Measurements from ENCODE around the gene MRPL24.

Gene MRPL24

DNA sequence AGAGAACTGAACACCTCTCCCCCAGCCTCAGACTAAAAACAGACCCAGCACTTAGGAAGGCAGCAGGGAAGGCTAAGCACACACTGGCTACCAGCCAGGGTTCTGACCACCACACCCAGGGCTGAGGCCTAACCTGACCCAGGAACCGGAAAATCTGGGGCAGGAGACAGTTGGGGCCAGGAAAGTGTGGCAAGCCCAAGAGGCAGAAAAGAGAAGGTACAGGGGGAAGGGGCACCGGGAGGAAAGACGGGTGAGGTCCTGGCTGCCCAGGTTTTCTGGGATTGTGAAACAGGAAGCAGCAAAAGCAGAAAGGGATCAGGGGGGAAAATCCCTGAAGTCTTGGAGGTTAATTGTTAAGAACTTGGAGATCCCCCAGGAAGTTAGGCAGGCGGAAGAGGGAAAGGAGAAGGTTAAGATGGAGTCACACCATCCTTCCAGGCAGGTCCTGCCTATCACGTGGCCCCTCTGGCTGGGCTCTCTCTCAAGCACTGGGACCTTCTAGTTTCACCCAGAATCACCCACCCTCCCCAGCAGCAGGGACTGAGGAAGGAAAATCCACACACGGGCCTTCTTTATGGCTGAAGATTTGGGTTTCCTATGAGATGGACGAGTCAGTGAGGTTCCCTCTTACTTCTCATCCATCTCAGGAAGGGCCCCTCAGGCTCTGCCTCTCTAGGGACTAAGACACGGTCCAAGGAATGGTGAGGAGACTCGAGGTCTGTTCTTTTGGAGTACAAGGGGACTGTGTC is 8.0 kb upstream of the MRPL24 start:
- Histone ChIP-seq H3K4me2 (ENCODE audit: low read depth, low read length, poor library complexity, severe bottlenecking) (peak overlapping the region; percentile 70), H3K79me2 (ENCODE audit: insufficient read depth, low read length) (peaks cover 69% of the 10 kb centered on the region), H3K9me2 (replicated peaks; ENCODE audit: insufficient read depth, low read length) (no peaks in the 10 kb centered on the region), H3K9ac (ENCODE audit: low read length) (peak overlapping the region; percentile 86), H3K27ac (ENCODE audit: low read depth, low read length) (peak overlapping the region; percentile 88), H3K4me3 (ENCODE audit: insufficient read depth, low read length, poor library complexity, severe bottlenecking) (peak overlapping the region; percentile 91), H3F3A (ENCODE audit: insufficient read depth) (peaks cover 29% of the 10 kb centered on the region), H3K36me3 (ENCODE audit: low read length) (no peaks in the 10 kb centered on the region), H3K27me3 (ENCODE audit: low read length) (no peaks in the 10 kb centered on the region), H3K9me3 (ENCODE audit: insufficient read depth, low read length) (no peaks in the 10 kb centered on the region), H4K20me1 (ENCODE audit: low read depth, low read length) (no peaks in the 10 kb centered on the region; the same call in 1 of the 2 replicates), H2AFZ (ENCODE audit: low read depth, low read length, severe bottlenecking) (no peak overlapping the region)
- TF ChIP-seq, protein P1, sequence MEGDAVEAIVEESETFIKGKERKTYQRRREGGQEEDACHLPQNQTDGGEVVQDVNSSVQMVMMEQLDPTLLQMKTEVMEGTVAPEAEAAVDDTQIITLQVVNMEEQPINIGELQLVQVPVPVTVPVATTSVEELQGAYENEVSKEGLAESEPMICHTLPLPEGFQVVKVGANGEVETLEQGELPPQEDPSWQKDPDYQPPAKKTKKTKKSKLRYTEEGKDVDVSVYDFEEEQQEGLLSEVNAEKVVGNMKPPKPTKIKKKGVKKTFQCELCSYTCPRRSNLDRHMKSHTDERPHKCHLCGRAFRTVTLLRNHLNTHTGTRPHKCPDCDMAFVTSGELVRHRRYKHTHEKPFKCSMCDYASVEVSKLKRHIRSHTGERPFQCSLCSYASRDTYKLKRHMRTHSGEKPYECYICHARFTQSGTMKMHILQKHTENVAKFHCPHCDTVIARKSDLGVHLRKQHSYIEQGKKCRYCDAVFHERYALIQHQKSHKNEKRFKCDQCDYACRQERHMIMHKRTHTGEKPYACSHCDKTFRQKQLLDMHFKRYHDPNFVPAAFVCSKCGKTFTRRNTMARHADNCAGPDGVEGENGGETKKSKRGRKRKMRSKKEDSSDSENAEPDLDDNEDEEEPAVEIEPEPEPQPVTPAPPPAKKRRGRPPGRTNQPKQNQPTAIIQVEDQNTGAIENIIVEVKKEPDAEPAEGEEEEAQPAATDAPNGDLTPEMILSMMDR (IDR thresholded peaks at IDR 0.05; ENCODE audit: insufficient read depth, low read length, poor library complexity, severe bottlenecking), result no peak
- no peak for TF ChIP-seq EZH2phosphoT487 (conservative IDR thresholded peaks at IDR 0.05; ENCODE audit: low read length)

DNA sequence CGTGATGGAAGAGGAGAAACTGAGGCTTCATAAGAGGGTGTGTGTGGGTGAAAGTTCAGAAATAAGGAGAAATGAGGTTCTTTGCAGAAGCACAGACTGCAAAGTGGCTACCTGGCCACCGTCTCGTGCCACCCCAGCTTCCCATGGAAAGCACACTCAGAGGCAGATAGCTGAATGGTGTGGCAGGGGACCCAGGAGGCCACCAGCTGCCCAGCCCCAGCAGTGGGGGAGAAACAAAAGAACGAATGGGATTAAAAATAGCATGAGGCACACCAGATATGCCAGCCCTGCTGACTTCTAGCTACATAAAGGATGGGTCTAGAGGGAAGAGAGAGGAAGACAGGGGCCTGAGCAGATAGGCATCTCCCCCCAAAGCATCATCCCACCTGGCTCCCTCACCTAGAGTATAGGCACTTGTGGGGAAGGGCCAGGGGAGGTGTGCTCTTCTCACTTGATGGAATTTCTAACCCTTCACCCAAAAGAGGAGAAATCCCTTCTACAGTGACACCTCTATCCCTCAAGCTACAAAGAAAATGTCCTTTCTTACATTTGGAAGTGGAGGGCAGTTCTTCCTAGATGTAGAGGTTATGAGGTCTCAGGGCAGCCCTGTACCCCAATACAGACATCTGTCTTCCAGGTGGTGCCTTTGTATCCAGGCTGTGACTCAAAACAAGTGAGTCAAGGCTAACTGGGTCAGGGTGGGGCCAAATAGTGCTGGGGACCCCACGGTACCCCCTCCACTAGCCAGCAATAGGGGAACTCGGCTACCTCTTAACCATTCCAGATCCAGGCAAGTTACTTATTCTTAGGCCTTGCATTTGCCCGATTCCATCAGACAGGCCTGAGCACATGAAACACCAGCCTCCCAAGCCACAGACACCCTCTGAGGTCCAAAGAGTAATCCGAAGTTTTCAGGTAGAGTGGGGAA is 7.1 kb upstream of the MRPL24 start:
- no peaks in the 10 kb centered on the region for H3K9me2 ChIP-seq (replicated peaks; ENCODE audit: insufficient read depth, low read length)
- no peaks in the 10 kb centered on the region; the same call in 1 of the 2 replicates for H4K20me1 ChIP-seq (ENCODE audit: low read depth, low read length)
- H3F3A ChIP-seq (ENCODE audit: insufficient read depth), result peaks cover 26% of the 10 kb centered on the region
- H3K27ac ChIP-seq (ENCODE audit: low read depth, low read length), result peak overlapping the region; percentile 88
- no peaks in the 10 kb centered on the region for H3K36me3 ChIP-seq (ENCODE audit: low read length)
- H2AFZ ChIP-seq (ENCODE audit: low read depth, low read length, severe bottlenecking), result no peak overlapping the region
- peaks cover 69% of the 10 kb centered on the region for H3K79me2 ChIP-seq (ENCODE audit: insufficient read depth, low read length)
- TF ChIP-seq, protein P1 (IDR thresholded peaks at IDR 0.05; ENCODE audit: insufficient read depth, low read length, poor library complexity, severe bottlenecking), result no peak
- TF ChIP-seq EZH2phosphoT487 (conservative IDR thresholded peaks at IDR 0.05; ENCODE audit: low read length), result no peak
- peak overlapping the region; percentile 86 for H3K9ac ChIP-seq (ENCODE audit: low read length)
- H3K9me3 ChIP-seq (ENCODE audit: insufficient read depth, low read length), result no peaks in the 10 kb centered on the region
- H3K27me3 ChIP-seq (ENCODE audit: low read length), result no peaks in the 10 kb centered on the region
- peak overlapping the region; percentile 70 for H3K4me2 ChIP-seq (ENCODE audit: low read depth, low read length, poor library complexity, severe bottlenecking)
- H3K4me3 ChIP-seq (ENCODE audit: insufficient read depth, low read length, poor library complexity, severe bottlenecking), result peak overlapping the region; percentile 91

DNA sequence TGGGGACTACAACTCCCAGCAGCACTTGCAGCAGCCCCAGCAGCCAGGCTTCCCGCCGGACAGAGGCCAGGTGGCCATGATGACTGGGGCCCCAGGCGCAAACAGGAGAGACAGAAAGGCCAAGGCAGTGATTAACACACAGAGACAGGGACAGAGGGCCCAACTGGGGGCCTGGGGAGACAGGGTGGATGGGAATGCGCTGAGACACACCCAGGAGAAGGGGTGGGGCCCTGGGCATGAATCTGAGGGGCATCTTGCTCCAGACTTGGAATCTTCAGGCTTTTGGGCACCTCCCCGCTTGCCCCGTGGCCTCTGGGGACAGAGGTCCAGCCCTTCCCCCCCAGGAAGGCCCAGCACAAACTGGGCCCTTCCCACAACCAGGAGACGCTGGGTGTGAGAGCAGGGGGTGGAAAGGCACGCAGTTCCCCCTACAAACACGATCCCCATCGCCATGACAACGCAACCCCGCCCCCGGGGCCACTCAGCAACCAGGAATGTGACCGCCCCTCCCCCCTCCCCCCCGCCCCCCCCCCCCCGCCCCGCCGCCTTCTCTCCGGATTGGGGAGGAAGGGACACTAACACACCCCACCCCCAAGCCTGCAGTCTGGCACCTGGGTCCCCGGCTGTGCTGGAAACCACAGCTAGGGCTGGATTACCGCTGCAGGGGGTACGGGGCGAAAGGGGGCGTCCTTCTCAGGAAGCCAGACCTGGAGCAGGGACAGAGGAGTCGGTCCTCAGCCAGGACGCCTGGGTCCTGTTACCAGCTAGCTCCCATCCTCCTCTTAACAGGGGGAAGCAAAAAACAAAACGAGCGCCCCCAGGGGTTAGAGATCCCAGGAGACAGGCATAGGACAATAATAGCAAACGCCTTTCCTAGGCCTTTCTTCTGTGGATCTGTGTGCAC is 6.1 kb upstream of the MRPL24 start:
- Histone ChIP-seq H3K9ac (ENCODE audit: low read length) (peak overlapping the region; percentile 86), H3K9me3 (ENCODE audit: insufficient read depth, low read length) (no peaks in the 10 kb centered on the region), H3K36me3 (ENCODE audit: low read length) (no peaks in the 10 kb centered on the region), H3K27ac (ENCODE audit: low read depth, low read length) (peak overlapping the region; percentile 88), H3K9me2 (replicated peaks; ENCODE audit: insufficient read depth, low read length) (no peaks in the 10 kb centered on the region), H3K79me2 (ENCODE audit: insufficient read depth, low read length) (peaks cover 62% of the 10 kb centered on the region), H2AFZ (ENCODE audit: low read depth, low read length, severe bottlenecking) (no peak overlapping the region), H3K4me3 (ENCODE audit: insufficient read depth, low read length, poor library complexity, severe bottlenecking) (peak overlapping the region; percentile 13), H3K27me3 (ENCODE audit: low read length) (no peaks in the 10 kb centered on the region), H4K20me1 (ENCODE audit: low read depth, low read length) (no peaks in the 10 kb centered on the region; the same call in 1 of the 2 replicates), H3F3A (ENCODE audit: insufficient read depth) (peaks cover 25% of the 10 kb centered on the region), H3K4me2 (ENCODE audit: low read depth, low read length, poor library complexity, severe bottlenecking) (peak overlapping the region; percentile 70)
- TF ChIP-seq, protein P1 (IDR thresholded peaks at IDR 0.05; ENCODE audit: insufficient read depth, low read length, poor library complexity, severe bottlenecking), result peak; percentile 46
- TF ChIP-seq EZH2phosphoT487 (conservative IDR thresholded peaks at IDR 0.05; ENCODE audit: low read length), result no peak
